HCT116 (cell line): ENCODE measurements around the gene TEX19. TPM values are rescaled to one million over a fixed set of nuclear protein-coding genes. Genes with fewer than 3 reads are reported as not detected.

Source experiments
- ATAC-seq: fragments of 200-7000 bp; cut with Tn5 transposase; 2 replicates; pipeline ENCODE4 v1.9.1; 2020; ENCODE audit warnings: mild to moderate bottlenecking, moderate library complexity
- BruUV-seq: library from RNA; stranded (reverse); fragments of 400-500 nt; replicated peaks from 2 replicates; lab custom pipeline; 2021; lab: Mats Ljungman, UMichigan
- CTCF ChIA-PET: fragments of 300-600 bp; sonication (Branson Sonifier 250); formaldehyde crosslinking; loops from one replicate; lab custom pipeline; 2021; ENCODE audit warnings: antibody characterized with exemption; lab: Charles Lee
- POLR2A ChIA-PET: fragments of 300-600, 350-600 bp; sonication (Branson Sonifier 250); formaldehyde crosslinking; loops from one replicate; lab custom pipeline; 2021; ENCODE audit warnings: antibody characterized with exemption; lab: Charles Lee
- RAD21 ChIA-PET, 2 experiments: fragments of 300-600 bp; sonication (Branson Sonifier 250); formaldehyde crosslinking; loops; one replicate each; lab custom pipeline; 2023; ENCODE audit warnings: low total read pairs in 2 of 2; ENCODE audit not compliant: uncharacterized antibody in 2 of 2, unreplicated experiment in 2 of 2, low non-redundant PET in 1 of 2; lab: Charles Lee
- DNase-seq: peaks from one replicate; pipeline ENCODE4 v3.0.0-alpha.2; 2010; ENCODE audit warnings: low read depth, low spot score
- H2AFZ ChIP-seq: fragments of 200-600 bp; shearing (Covaris generic), sonication (generic); 2 replicates; pipeline ENCODE4 v1.6.1; 2017; ENCODE audit warnings: low read depth, mixed run types, mixed read lengths, antibody characterized with exemption, low read length; ENCODE audit not compliant: poor library complexity, severe bottlenecking
- H3K27ac ChIP-seq: 2 replicates; pipeline ENCODE4 v1.5.1; 2012; ENCODE audit warnings: low read depth, low read length
- H3K27me3 ChIP-seq: fragments of 200-600 bp; sonication (generic); 2 replicates; pipeline ENCODE4 v1.6.1; 2016; ENCODE audit warnings: mixed run types, low read length, mixed read lengths; ENCODE audit not compliant: insufficient read depth
- H3K36me3 ChIP-seq, 2 experiments: fragments of 200-500 bp in 1 of 2; fragments of 200-600 bp in 1 of 2; sonication (Bioruptor generic) in 1 of 2; sonication (generic) in 1 of 2; 2 replicates each; pipeline versions ENCODE4 v1.5.1 to v1.6.1; 2014 to 2016; ENCODE audit warnings: low read length in 2 of 2, inconsistent platforms in 1 of 2, mixed read lengths in 1 of 2, mixed run types in 1 of 2; ENCODE audit not compliant: insufficient read depth in 2 of 2, control insufficient read depth in 1 of 2
- H3K4me1 ChIP-seq, 2 experiments: fragments of 200-600 bp in 1 of 2; sonication (generic) in 1 of 2; 2 replicates each; pipeline versions ENCODE4 v1.5.1 to v1.6.1; 2012 to 2017; ENCODE audit warnings: low read length in 2 of 2, inconsistent platforms in 1 of 2, mild to moderate bottlenecking in 1 of 2, mixed read lengths in 1 of 2, mixed run types in 1 of 2, moderate library complexity in 1 of 2; ENCODE audit not compliant: insufficient read depth in 2 of 2, control insufficient read depth in 1 of 2
- H3K4me2 ChIP-seq: fragments of 200-600 bp; sonication (generic); 2 replicates; pipeline ENCODE4 v1.6.1; 2017; ENCODE audit warnings: mixed run types, low read length, mixed read lengths
- H3K4me3 ChIP-seq, 2 experiments: fragments of 200-600 bp in 1 of 2; sonication (generic) in 1 of 2; replicated peaks in 1 of 2; 2 replicates each; pipeline ENCODE4 v1.5.1; 2011 to 2016; ENCODE audit warnings: low read length in 2 of 2, control low read depth in 1 of 2, low read depth in 1 of 2, mild to moderate bottlenecking in 1 of 2, mixed read lengths in 1 of 2, mixed run types in 1 of 2
- H3K79me2 ChIP-seq: fragments of 200-600 bp; sonication (generic); 2 replicates; pipeline ENCODE4 v1.6.1; 2017; ENCODE audit warnings: mild to moderate bottlenecking, mixed run types, low read length, moderate library complexity, mixed read lengths; ENCODE audit not compliant: insufficient read depth
- H3K9ac ChIP-seq: fragments of 200-600 bp; sonication (generic); 2 replicates; pipeline ENCODE4 v1.6.1; 2016; ENCODE audit warnings: low read length, mixed read lengths
- H3K9me2 ChIP-seq: fragments of 200-600 bp; sonication (generic), shearing (Covaris generic); 2 replicates; pipeline ENCODE4 v1.6.1; 2017; ENCODE audit warnings: mixed run types, mild to moderate bottlenecking, moderate library complexity; ENCODE audit not compliant: insufficient read depth
- H3K9me3 ChIP-seq, 2 experiments: fragments of 200-500 bp in 1 of 2; fragments of 200-600 bp in 1 of 2; sonication (Bioruptor generic) in 1 of 2; sonication (generic) in 1 of 2; 2 replicates each; pipeline ENCODE4 v1.6.1; 2014 to 2017; ENCODE audit warnings: low read length in 2 of 2, mixed read lengths in 2 of 2, inconsistent platforms in 1 of 2, low read depth in 1 of 2, mild to moderate bottlenecking in 1 of 2, mixed run types in 1 of 2, moderate library complexity in 1 of 2; ENCODE audit not compliant: control insufficient read depth in 1 of 2, insufficient read depth in 1 of 2
- H4K20me1 ChIP-seq: fragments of 200-600 bp; sonication (generic), shearing (Covaris generic); 2 replicates; pipeline ENCODE4 v1.6.1; 2017; ENCODE audit warnings: mixed run types, mild to moderate bottlenecking, moderate library complexity; ENCODE audit not compliant: insufficient read depth
- CEBPB ChIP-seq: IDR thresholded peaks from 2 replicates; pipeline ENCODE4 v1.6.1; 2012; ENCODE audit warnings: low read depth
- CTCF ChIP-seq, 3 experiments: fragments of 200-600 bp in 1 of 3; sonication (generic) in 1 of 3; IDR thresholded peaks in 2 of 3; conservative IDR thresholded peaks in 1 of 3; 2 replicates each; pipeline ENCODE4 v1.5.1; 2012 to 2017; ENCODE audit warnings: low read depth in 2 of 3, low read length in 2 of 3, antibody characterized with exemption in 1 of 3, borderline replicate concordance in 1 of 3, control low read depth in 1 of 3, mild to moderate bottlenecking in 1 of 3, mixed read lengths in 1 of 3, mixed run types in 1 of 3, moderate library complexity in 1 of 3; ENCODE audit not compliant: insufficient read depth in 1 of 3
- EGR1 ChIP-seq: IDR thresholded peaks from 2 replicates; pipeline ENCODE4 v1.6.1; 2012; ENCODE audit warnings: low read depth
- ELF1 ChIP-seq: IDR thresholded peaks from 2 replicates; pipeline ENCODE4 v1.6.1; 2012; ENCODE audit warnings: low read depth, borderline replicate concordance
- EZH2 ChIP-seq: fragments of 200-600 bp; sonication (generic); IDR thresholded peaks from 2 replicates; pipeline ENCODE4 v1.6.1; 2017; ENCODE audit warnings: antibody characterized with exemption, mixed run types
- EZH2phosphoT487 ChIP-seq: fragments of 200-600 bp; IDR thresholded peaks from 2 replicates; pipeline ENCODE4 v1.6.1; 2018; ENCODE audit warnings: antibody characterized with exemption, borderline replicate concordance
- FOSL1 ChIP-seq: IDR thresholded peaks from 2 replicates; pipeline ENCODE4 v1.6.1; 2012; ENCODE audit warnings: low read depth
- POLR2A ChIP-seq: IDR thresholded peaks from 2 replicates; pipeline ENCODE4 v1.7.0; 2011; ENCODE audit warnings: borderline replicate concordance; ENCODE audit not compliant: insufficient read depth, insufficient read length; ENCODE audit errors: extremely low read depth
- POLR2AphosphoS5 ChIP-seq: IDR thresholded peaks from 2 replicates; pipeline ENCODE4 v1.6.1; 2011; ENCODE audit warnings: mild to moderate bottlenecking, low read depth, low read length, moderate library complexity
- RAD21 ChIP-seq: IDR thresholded peaks from 2 replicates; pipeline ENCODE4 v1.6.1; 2012; ENCODE audit warnings: low read depth, mild to moderate bottlenecking
- SIN3A ChIP-seq: IDR thresholded peaks from 2 replicates; pipeline ENCODE4 v1.6.1; 2012; ENCODE audit warnings: low read depth
- SRF ChIP-seq: IDR thresholded peaks from 2 replicates; pipeline ENCODE4 v1.6.1; 2012; ENCODE audit warnings: low read depth
- TCF7L2 ChIP-seq: IDR thresholded peaks from 2 replicates; pipeline ENCODE4 v1.7.0; 2011; ENCODE audit warnings: borderline replicate concordance, inconsistent platforms; ENCODE audit not compliant: insufficient read depth, insufficient read length; ENCODE audit errors: extremely low read depth
- YY1 ChIP-seq: IDR thresholded peaks from 2 replicates; pipeline ENCODE4 v1.6.1; 2011; ENCODE audit warnings: low read length, low read depth, moderate library complexity, mild to moderate bottlenecking; ENCODE audit not compliant: insufficient replicate concordance; ENCODE audit errors: extremely low read depth
- ZBTB33 ChIP-seq: IDR thresholded peaks from 2 replicates; pipeline ENCODE4 v1.6.1; 2011; ENCODE audit warnings: mild to moderate bottlenecking, low read length, moderate library complexity; ENCODE audit not compliant: insufficient replicate concordance; ENCODE audit errors: extremely low read depth
- ZFX ChIP-seq: fragments of 450-650 bp; IDR thresholded peaks from 2 replicates; pipeline ENCODE4 v1.6.1; 2017
- ZNF274 ChIP-seq: fragments of 200-500 bp; sonication (Bioruptor generic); IDR thresholded peaks from 2 replicates; pipeline ENCODE4 v1.6.1; 2014; ENCODE audit warnings: mild to moderate bottlenecking, low read depth, low read length, inconsistent platforms
- intact Hi-C: fragments of 100-400 bp; cut with micrococcal nuclease; formaldehyde crosslinking; loops from 2 replicates; pipeline ENCODE4 v1.10.0; 2022
- total RNA-seq: library from RNA; stranded (reverse); gene quantifications from one replicate; pipeline ENCODE4 v1.2.1, GENCODE V29; 2021; ENCODE audit not compliant: unreplicated experiment
- TF ChIP-seq, protein P1 (sequence below): IDR thresholded peaks from 2 replicates; pipeline ENCODE4 v1.6.1; 2012
- TF ChIP-seq, protein P2 (sequence below): IDR thresholded peaks from 2 replicates; pipeline ENCODE4 v1.6.1; 2012; ENCODE audit warnings: low read depth

TEX19 gene
- total RNA-seq, 1 experiment from 2014 or later, result 2.1 TPM

GRCh38 chr17:82383411-82383810, 24.4 kb downstream of the TEX19 start:
- ChIA-PET POLR2A (no interaction called here), CTCF (no interaction called here), RAD21 (no interaction called here)
- H3K4me3 ChIP-seq, result no peak overlapping the region
- no peaks in the 10 kb centered on the region for H3K27me3 ChIP-seq
- H3K36me3 ChIP-seq, result no peaks in the 10 kb centered on the region
- ATAC-seq (no peak), DNase-seq (no peak)
- TF ChIP-seq ZNF274 (no peak), SRF (no peak), POLR2AphosphoS5 (no peak), FOSL1 (no peak), ELF1 (no peak), EZH2phosphoT487 (no peak), SIN3A (no peak), ZFX (no peak), RAD21 (no peak), TCF7L2 (no peak), EZH2 (no peak), POLR2A (no peak), ZBTB33 (no peak), EGR1 (no peak), CTCF (IDR thresholded peaks at IDR 0.05 in 2 of 3, conservative IDR thresholded peaks at IDR 0.05 in 1 of 3; ENCODE audit: borderline replicate concordance in 1 of 3, insufficient read depth in 1 of 3, low read depth in 2 of 3, low read length in 2 of 3) (no peak), YY1 (no peak), CEBPB (no peak)
- TF ChIP-seq, protein P1, sequence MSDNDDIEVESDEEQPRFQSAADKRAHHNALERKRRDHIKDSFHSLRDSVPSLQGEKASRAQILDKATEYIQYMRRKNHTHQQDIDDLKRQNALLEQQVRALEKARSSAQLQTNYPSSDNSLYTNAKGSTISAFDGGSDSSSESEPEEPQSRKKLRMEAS, result no peak
- TF ChIP-seq, protein P2, sequence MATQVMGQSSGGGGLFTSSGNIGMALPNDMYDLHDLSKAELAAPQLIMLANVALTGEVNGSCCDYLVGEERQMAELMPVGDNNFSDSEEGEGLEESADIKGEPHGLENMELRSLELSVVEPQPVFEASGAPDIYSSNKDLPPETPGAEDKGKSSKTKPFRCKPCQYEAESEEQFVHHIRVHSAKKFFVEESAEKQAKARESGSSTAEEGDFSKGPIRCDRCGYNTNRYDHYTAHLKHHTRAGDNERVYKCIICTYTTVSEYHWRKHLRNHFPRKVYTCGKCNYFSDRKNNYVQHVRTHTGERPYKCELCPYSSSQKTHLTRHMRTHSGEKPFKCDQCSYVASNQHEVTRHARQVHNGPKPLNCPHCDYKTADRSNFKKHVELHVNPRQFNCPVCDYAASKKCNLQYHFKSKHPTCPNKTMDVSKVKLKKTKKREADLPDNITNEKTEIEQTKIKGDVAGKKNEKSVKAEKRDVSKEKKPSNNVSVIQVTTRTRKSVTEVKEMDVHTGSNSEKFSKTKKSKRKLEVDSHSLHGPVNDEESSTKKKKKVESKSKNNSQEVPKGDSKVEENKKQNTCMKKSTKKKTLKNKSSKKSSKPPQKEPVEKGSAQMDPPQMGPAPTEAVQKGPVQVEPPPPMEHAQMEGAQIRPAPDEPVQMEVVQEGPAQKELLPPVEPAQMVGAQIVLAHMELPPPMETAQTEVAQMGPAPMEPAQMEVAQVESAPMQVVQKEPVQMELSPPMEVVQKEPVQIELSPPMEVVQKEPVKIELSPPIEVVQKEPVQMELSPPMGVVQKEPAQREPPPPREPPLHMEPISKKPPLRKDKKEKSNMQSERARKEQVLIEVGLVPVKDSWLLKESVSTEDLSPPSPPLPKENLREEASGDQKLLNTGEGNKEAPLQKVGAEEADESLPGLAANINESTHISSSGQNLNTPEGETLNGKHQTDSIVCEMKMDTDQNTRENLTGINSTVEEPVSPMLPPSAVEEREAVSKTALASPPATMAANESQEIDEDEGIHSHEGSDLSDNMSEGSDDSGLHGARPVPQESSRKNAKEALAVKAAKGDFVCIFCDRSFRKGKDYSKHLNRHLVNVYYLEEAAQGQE, result no peak
- H3K9me3 ChIP-seq, result no peaks in the 10 kb centered on the region
- no peaks in the 10 kb centered on the region for H4K20me1 ChIP-seq
- H3K4me1 ChIP-seq, result peaks cover 15 to 28% of the 10 kb centered on the region in 2 experiments
- H2AFZ ChIP-seq, result no peak overlapping the region
- H3K4me2 ChIP-seq, result no peak overlapping the region
- BruUV-seq, result no TSS peak
- intact Hi-C loops, result no loop called here
- no peak overlapping the region for H3K27ac ChIP-seq
- no peak overlapping the region for H3K9ac ChIP-seq
- no peaks in the 10 kb centered on the region for H3K79me2 ChIP-seq
- no peaks in the 10 kb centered on the region for H3K9me2 ChIP-seq
